SK-N-SH (cell line): ENCODE results near the gene CEBPA. TPM values are rescaled to one million over a fixed set of nuclear protein-coding genes. Genes with fewer than 3 reads are reported as not detected.
"Not testable (repeated sequence)": the region's sequence is repeated elsewhere in the genome, so short reads cannot be mapped to it uniquely, and the experiment has no call there.

Experiments
- CTCF ChIA-PET: fragments of 300-600, 350-600 bp; formaldehyde crosslinking; extraction: SDS; loops from one replicate; lab custom pipeline; 2021; lab: Yijun Ruan, JAX
- POLR2A ChIA-PET: fragments of 350-600 bp; sonication (Branson Sonifier 250); formaldehyde crosslinking; extraction: SDS; loops from one replicate; lab custom pipeline; 2020; ENCODE audit warnings: antibody characterized with exemption, inconsistent platforms; lab: Yijun Ruan, JAX
- DNase-seq: peaks from one replicate; pipeline ENCODE4 v3.0.0; 2012
- H2AFZ ChIP-seq: fragments of 200-600 bp; sonication (generic); 2 replicates; pipeline ENCODE4 v1.8.1; 2016; ENCODE audit warnings: antibody characterized with exemption, mild to moderate bottlenecking, low read depth
- H3F3A ChIP-seq: fragments of 200-600 bp; sonication (generic); replicated peaks from 2 replicates; pipeline ENCODE3; 2016; ENCODE audit warnings: antibody characterized with exemption, mild to moderate bottlenecking; ENCODE audit not compliant: insufficient read depth
- H3K27ac ChIP-seq, 2 experiments: fragments of 200-500 bp in 1 of 2; fragments of 200-600 bp in 1 of 2; sonication (Bioruptor generic) in 1 of 2; sonication (generic), shearing (Covaris generic) in 1 of 2; 2 replicates each; pipeline versions ENCODE4 v1.5.1 to v1.6.1; 2014 to 2016; ENCODE audit warnings: low read depth in 2 of 2, inconsistent platforms in 1 of 2, low read length in 1 of 2, mild to moderate bottlenecking in 1 of 2, mixed read lengths in 1 of 2
- H3K27me3 ChIP-seq: fragments of 200-600 bp; sonication (generic), shearing (Covaris generic); 2 replicates; pipeline ENCODE4 v1.6.1; 2016; ENCODE audit warnings: mixed run types; ENCODE audit not compliant: insufficient read depth
- H3K36me3 ChIP-seq, 2 experiments: fragments of 200-500 bp in 1 of 2; fragments of 200-600 bp in 1 of 2; sonication (Bioruptor generic) in 1 of 2; sonication (generic) in 1 of 2; replicated peaks in 1 of 2; 2 replicates each; pipeline versions ENCODE3 to v1.5.1; 2014 to 2016; ENCODE audit warnings: low read length in 1 of 2, mild to moderate bottlenecking in 1 of 2; ENCODE audit not compliant: insufficient read depth in 2 of 2, control insufficient read depth in 1 of 2
- H3K4me1 ChIP-seq, 2 experiments: fragments of 200-500 bp in 1 of 2; fragments of 200-600 bp in 1 of 2; sonication (Bioruptor generic) in 1 of 2; sonication (generic), shearing (Covaris generic) in 1 of 2; 2 replicates each; pipeline versions ENCODE4 v1.5.1 to v1.6.1; 2014 to 2016; ENCODE audit warnings: low read depth in 1 of 2, low read length in 1 of 2, mixed run types in 1 of 2; ENCODE audit not compliant: insufficient read depth in 2 of 2, control insufficient read depth in 1 of 2
- H3K4me2 ChIP-seq: fragments of 200-600 bp; sonication (generic), shearing (Covaris generic); 2 replicates; pipeline ENCODE4 v1.6.1; 2017; ENCODE audit warnings: mixed run types
- H3K4me3 ChIP-seq, 2 experiments: fragments of 200-500 bp in 1 of 2; fragments of 200-600 bp in 1 of 2; sonication (Bioruptor generic) in 1 of 2; sonication (generic), shearing (Covaris generic) in 1 of 2; 2 replicates each; pipeline versions ENCODE4 v1.5.1 to v1.8.1; 2014 to 2016; ENCODE audit warnings: low read depth in 2 of 2, inconsistent platforms in 1 of 2, low read length in 1 of 2, mild to moderate bottlenecking in 1 of 2, mixed read lengths in 1 of 2, moderate library complexity in 1 of 2
- H3K79me2 ChIP-seq: fragments of 200-600 bp; sonication (generic); 2 replicates; pipeline ENCODE4 v1.8.1; 2017; ENCODE audit warnings: mild to moderate bottlenecking; ENCODE audit not compliant: insufficient read depth
- H3K9ac ChIP-seq: fragments of 200-600 bp; sonication (generic); 2 replicates; pipeline ENCODE4 v1.6.1; 2017; ENCODE audit warnings: mixed run types
- H3K9me2 ChIP-seq: fragments of 200-600 bp; sonication (generic); 2 replicates; pipeline ENCODE4 v1.6.1; 2017; ENCODE audit warnings: mixed run types
- H3K9me3 ChIP-seq: fragments of 200-600 bp; sonication (generic); 2 replicates; pipeline ENCODE4 v1.6.1; 2017; ENCODE audit warnings: mixed run types, mild to moderate bottlenecking, moderate library complexity
- H4K20me1 ChIP-seq: fragments of 200-600 bp; sonication (generic); 2 replicates; pipeline ENCODE4 v1.6.1; 2017; ENCODE audit warnings: mild to moderate bottlenecking, mixed run types; ENCODE audit not compliant: insufficient read depth
- CHD2 ChIP-seq: fragments of 150-350 bp; IDR thresholded peaks from 2 replicates; pipeline ENCODE4 v1.6.1; 2018; ENCODE audit warnings: low read length; ENCODE audit not compliant: partially characterized antibody
- EP300 ChIP-seq, 2 experiments: IDR thresholded peaks; 2 replicates each; pipeline versions ENCODE4 v1.4.0 to v1.6.1; 2012; ENCODE audit warnings: borderline replicate concordance in 1 of 2, low read depth in 1 of 2, low read length in 1 of 2
- EZH2phosphoT487 ChIP-seq: fragments of 200-600 bp; sonication (generic); IDR thresholded peaks from 2 replicates; pipeline ENCODE4 v1.6.1; 2017; ENCODE audit warnings: low read depth, mixed run types, mild to moderate bottlenecking, antibody characterized with exemption, moderate library complexity, borderline replicate concordance
- FOXM1 ChIP-seq: IDR thresholded peaks from 2 replicates; pipeline ENCODE4 v1.4.0; 2012; ENCODE audit warnings: low read depth, mild to moderate bottlenecking
- GABPA ChIP-seq: IDR thresholded peaks from 2 replicates; pipeline ENCODE4 v1.4.0; 2012; ENCODE audit warnings: low read depth, mild to moderate bottlenecking
- JUND ChIP-seq: IDR thresholded peaks from 2 replicates; pipeline ENCODE4 v1.4.0; 2012
- POLR2AphosphoS5 ChIP-seq: IDR thresholded peaks from 2 replicates; pipeline ENCODE4 v1.6.1; 2012; ENCODE audit warnings: low read depth, low read length
- RAD21 ChIP-seq: IDR thresholded peaks from 2 replicates; pipeline ENCODE4 v1.6.1; 2012; ENCODE audit warnings: mild to moderate bottlenecking, low read length
- RCOR1 ChIP-seq: fragments of 150-350 bp; IDR thresholded peaks from 2 replicates; pipeline ENCODE4 v1.6.1; 2017; ENCODE audit warnings: antibody characterized with exemption, low read length
- RXRA ChIP-seq: IDR thresholded peaks from 2 replicates; pipeline ENCODE4 v1.4.0; 2012; ENCODE audit warnings: low read depth, mild to moderate bottlenecking, borderline replicate concordance
- SMC3 ChIP-seq: IDR thresholded peaks from 2 replicates; pipeline ENCODE4 v1.6.1; 2012; ENCODE audit warnings: low read depth, low read length, improper control_type of control experiment
- WGBS: methylation state at CpG from one replicate; pipeline ENCODE4 v1.1.6; 2017; ENCODE audit warnings: low lambda C conversion rate; 5-methylcytosine and 5-hydroxymethylcytosine counted together
- polyA plus RNA-seq, 3 experiments: library from polyadenylated mRNA; depleted of rRNA; stranded (reverse); fragments of >200 nt; gene quantifications; 2 replicates each; pipeline ENCODE4 v1.2.3, GENCODE V29; 2012
- TF ChIP-seq, protein P1 (sequence below): fragments of 150-350 bp; IDR thresholded peaks from 2 replicates; pipeline ENCODE4 v1.6.1; 2016; ENCODE audit warnings: mild to moderate bottlenecking, low read depth, low read length
- TF ChIP-seq, protein P2 (sequence below): IDR thresholded peaks from 2 replicates; pipeline ENCODE4; 2012
- TF ChIP-seq, protein P3 (sequence below): fragments of 150-350 bp; IDR thresholded peaks from 2 replicates; pipeline ENCODE4 v1.6.1; 2017; ENCODE audit warnings: antibody characterized with exemption, low read length, low read depth, borderline replicate concordance
- TF ChIP-seq, protein P4 (sequence below): IDR thresholded peaks from 2 replicates; pipeline ENCODE4 v1.4.0; 2012; ENCODE audit warnings: low read depth, borderline replicate concordance

The CEBPA gene
- polyA plus RNA-seq, 1 of the 3 experiments (the other 2 are of a cell fraction) = 0.15 TPM

GRCh38 chr19:33316541-33317264 lies 14.4 kb upstream of the CEBPA start:
- Histone ChIP-seq H2AFZ (no peak overlapping the region), H3K27me3 (peaks cover 10% of the 10 kb centered on the region; the same call in 1 of the 2 replicates), H4K20me1 (no peaks in the 10 kb centered on the region), H3K4me2 (no peak overlapping the region), H3K27ac (no peak overlapping the region), H3K9me2 (no peaks in the 10 kb centered on the region; the same call in 1 of the 2 replicates), H3K9me3 (no peaks in the 10 kb centered on the region), H3K36me3 (no peaks in the 10 kb centered on the region), H3F3A (no peaks in the 10 kb centered on the region), H3K79me2 (no peaks in the 10 kb centered on the region), H3K4me1 (no peaks in the 10 kb centered on the region), H3K9ac (no peak overlapping the region), H3K4me3 (no peak overlapping the region)
- POLR2A ChIA-PET = no interaction called here
- DNase-seq = no peak
- WGBS = 20% methylated on average over 9 of the region's 9 CpGs
- TF ChIP-seq EP300 (IDR thresholded peaks at IDR 0.05; ENCODE audit: borderline replicate concordance in 1 of 2, low read depth in 1 of 2, low read length in 1 of 2) (no peak), SMC3 (no peak), EZH2phosphoT487 (no peak), FOXM1 (no peak), GABPA (no peak)
- TF ChIP-seq, protein P1, sequence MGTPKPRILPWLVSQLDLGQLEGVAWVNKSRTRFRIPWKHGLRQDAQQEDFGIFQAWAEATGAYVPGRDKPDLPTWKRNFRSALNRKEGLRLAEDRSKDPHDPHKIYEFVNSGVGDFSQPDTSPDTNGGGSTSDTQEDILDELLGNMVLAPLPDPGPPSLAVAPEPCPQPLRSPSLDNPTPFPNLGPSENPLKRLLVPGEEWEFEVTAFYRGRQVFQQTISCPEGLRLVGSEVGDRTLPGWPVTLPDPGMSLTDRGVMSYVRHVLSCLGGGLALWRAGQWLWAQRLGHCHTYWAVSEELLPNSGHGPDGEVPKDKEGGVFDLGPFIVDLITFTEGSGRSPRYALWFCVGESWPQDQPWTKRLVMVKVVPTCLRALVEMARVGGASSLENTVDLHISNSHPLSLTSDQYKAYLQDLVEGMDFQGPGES = no peak
- CTCF ChIA-PET = interaction anchor here (1.0 to 1.1 kb wide), 2 partner anchors 70 to 91 kb away, joined by 3 read pairs; no protein-coding TSS in a partner anchor

- CTCF ChIA-PET = interaction anchor here (0.7 to 2.3 kb wide), 3 partner anchors 9 to 458 kb away, joined by 3 to 4 read pairs (median 3); no protein-coding TSS in a partner anchor
- H3K4me1 ChIP-seq, H3K79me2 ChIP-seq, H3K27ac ChIP-seq, H3K9ac ChIP-seq, H3K27me3 ChIP-seq, H3K9me3 ChIP-seq, H3K4me3 ChIP-seq, H2AFZ ChIP-seq, H3F3A ChIP-seq, H4K20me1 ChIP-seq, DNase-seq, H3K36me3 ChIP-seq, H3K9me2 ChIP-seq, H3K4me2 ChIP-seq: not testable (repeated sequence)
- WGBS = 73% methylated on average over 4 of the region's 4 CpGs
- POLR2A ChIA-PET = interaction anchor here (0.6 kb wide), 1 partner anchor 15 kb away, joined by 4 read pairs; no protein-coding TSS in a partner anchor
These were observed 10.5 kb upstream of the CEBPA start for GRCh38 chr19:33312808-33313207.

DNA sequence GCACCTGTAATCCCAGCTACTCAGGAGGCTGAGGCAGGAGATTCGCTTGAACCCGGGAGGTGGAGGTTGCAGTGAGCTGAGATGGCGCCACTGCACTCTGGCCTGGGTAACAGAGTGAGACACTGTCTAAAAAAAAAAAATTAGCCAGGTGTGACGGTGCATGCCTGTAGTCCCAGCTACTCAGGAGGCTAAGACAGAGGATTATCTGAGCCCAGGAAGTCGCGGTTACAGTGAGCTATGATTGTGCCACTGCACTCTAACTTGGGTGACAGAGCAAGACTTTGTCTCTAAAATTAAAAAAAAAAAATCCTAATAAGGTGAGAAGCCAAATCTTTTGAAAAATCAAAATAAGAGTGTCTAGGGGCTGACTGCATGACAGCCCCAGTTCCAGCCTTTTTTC lies 9.7 kb upstream of the CEBPA start:
- H3K9me2 ChIP-seq = no peaks in the 10 kb centered on the region
- no peak for TF ChIP-seq POLR2AphosphoS5
- no peak for TF ChIP-seq RAD21
- TF ChIP-seq, protein P2, sequence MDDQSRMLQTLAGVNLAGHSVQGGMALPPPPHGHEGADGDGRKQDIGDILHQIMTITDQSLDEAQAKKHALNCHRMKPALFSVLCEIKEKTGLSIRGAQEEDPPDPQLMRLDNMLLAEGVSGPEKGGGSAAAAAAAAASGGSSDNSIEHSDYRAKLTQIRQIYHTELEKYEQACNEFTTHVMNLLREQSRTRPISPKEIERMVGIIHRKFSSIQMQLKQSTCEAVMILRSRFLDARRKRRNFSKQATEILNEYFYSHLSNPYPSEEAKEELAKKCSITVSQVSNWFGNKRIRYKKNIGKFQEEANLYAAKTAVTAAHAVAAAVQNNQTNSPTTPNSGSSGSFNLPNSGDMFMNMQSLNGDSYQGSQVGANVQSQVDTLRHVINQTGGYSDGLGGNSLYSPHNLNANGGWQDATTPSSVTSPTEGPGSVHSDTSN = no peak
- no peak for TF ChIP-seq JUND
- TF ChIP-seq, protein P3, sequence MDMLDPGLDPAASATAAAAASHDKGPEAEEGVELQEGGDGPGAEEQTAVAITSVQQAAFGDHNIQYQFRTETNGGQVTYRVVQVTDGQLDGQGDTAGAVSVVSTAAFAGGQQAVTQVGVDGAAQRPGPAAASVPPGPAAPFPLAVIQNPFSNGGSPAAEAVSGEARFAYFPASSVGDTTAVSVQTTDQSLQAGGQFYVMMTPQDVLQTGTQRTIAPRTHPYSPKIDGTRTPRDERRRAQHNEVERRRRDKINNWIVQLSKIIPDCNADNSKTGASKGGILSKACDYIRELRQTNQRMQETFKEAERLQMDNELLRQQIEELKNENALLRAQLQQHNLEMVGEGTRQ = no peak
- TF ChIP-seq CHD2 = no peak
- TF ChIP-seq EP300 (IDR thresholded peaks at IDR 0.05; ENCODE audit: borderline replicate concordance in 1 of 2, low read depth in 1 of 2, low read length in 1 of 2) = no peak
- no peak for TF ChIP-seq RXRA
- TF ChIP-seq RCOR1 = no peak
- TF ChIP-seq, protein P4, sequence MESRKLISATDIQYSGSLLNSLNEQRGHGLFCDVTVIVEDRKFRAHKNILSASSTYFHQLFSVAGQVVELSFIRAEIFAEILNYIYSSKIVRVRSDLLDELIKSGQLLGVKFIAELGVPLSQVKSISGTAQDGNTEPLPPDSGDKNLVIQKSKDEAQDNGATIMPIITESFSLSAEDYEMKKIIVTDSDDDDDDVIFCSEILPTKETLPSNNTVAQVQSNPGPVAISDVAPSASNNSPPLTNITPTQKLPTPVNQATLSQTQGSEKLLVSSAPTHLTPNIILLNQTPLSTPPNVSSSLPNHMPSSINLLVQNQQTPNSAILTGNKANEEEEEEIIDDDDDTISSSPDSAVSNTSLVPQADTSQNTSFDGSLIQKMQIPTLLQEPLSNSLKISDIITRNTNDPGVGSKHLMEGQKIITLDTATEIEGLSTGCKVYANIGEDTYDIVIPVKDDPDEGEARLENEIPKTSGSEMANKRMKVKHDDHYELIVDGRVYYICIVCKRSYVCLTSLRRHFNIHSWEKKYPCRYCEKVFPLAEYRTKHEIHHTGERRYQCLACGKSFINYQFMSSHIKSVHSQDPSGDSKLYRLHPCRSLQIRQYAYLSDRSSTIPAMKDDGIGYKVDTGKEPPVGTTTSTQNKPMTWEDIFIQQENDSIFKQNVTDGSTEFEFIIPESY = no peak
- peaks cover 4% of the 10 kb centered on the region; the same call in 1 of the 2 replicates for H3K27me3 ChIP-seq
- no peaks in the 10 kb centered on the region for H3K36me3 ChIP-seq
- POLR2A ChIA-PET = interaction anchor here (0.6 kb wide), 1 partner anchor 15 kb away, joined by 4 read pairs; no protein-coding TSS in a partner anchor
- no peak overlapping the region for H3K27ac ChIP-seq
- no peak overlapping the region for H3K4me3 ChIP-seq
- DNase-seq = no peak
- no peak overlapping the region for H2AFZ ChIP-seq
- no peaks in the 10 kb centered on the region for H3K79me2 ChIP-seq
- H4K20me1 ChIP-seq = no peaks in the 10 kb centered on the region
- no peak overlapping the region for H3K4me2 ChIP-seq
- no peaks in the 10 kb centered on the region for H3F3A ChIP-seq
- H3K4me1 ChIP-seq = no peaks in the 10 kb centered on the region
- CTCF ChIA-PET = interaction anchor here (1.0 to 2.3 kb wide), 5 partner anchors 16 to 466 kb away, joined by 3 to 6 read pairs (median 4); partner anchors contain the start of gene CEBPG
- no peaks in the 10 kb centered on the region for H3K9me3 ChIP-seq
- WGBS = 76% methylated on average over 6 of the region's 6 CpGs
- no peak overlapping the region for H3K9ac ChIP-seq
